HG02763 (cell line): Measurements from ENCODE around the gene HDAC11.
"Not testable (repeated sequence)": the region's sequence is repeated elsewhere in the genome, so short reads cannot be mapped to it uniquely, and the experiment has no call there.

Source experiments
- ATAC-seq: cut with Tn5 transposase; IDR thresholded peaks from one replicate; pipeline ENCODE4 v1.9.1; 2021; ENCODE audit warnings: mild to moderate bottlenecking, moderate library complexity; ENCODE audit not compliant: unreplicated experiment

Gene HDAC11

GRCh38 chr3:13466781-13467180, 13.3 kb upstream of the HDAC11 start:
- ATAC-seq, result no peak

- no peak for ATAC-seq
These were observed 9.1 kb upstream of the HDAC11 start for GRCh38 chr3:13470894-13471574.

DNA sequence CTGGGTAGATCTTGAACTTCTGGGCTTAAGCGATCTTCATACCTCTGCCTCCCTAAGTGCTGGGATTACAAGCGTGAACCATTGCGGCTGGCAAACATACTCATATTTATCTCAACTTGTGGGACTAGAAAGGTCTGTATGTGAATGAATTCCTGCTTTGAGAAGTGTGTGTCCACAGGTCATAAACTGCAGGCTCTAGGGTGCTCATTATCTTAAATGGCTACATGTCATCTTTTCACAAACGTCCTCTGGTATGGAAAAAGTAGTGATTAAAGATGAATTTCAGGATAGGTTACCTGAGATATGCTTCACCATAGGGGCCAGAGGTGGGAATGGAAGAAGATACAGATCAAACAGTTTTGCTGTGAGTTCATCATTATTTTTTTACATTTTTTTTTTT, 7.8 kb upstream of the HDAC11 start:
- no peak for ATAC-seq

DNA sequence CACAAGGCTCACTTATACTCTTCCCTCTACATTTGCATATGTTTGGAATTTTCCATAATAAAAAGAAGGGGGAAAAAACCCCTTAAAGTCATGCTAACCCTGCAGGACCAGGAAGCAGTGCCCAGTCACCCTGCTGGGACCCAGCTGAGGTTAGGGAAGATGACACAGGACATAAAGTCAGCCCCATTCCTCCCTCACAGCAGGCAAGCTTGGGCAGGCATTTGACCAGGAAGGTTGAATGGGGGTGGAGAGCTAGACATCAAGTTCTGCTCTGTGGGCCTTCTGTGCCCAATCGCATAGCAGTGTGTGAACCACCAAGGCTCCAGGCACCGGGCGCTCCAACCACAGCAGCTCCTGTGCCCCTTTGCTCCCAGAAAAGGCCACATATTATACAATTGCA, 7.1 kb upstream of the HDAC11 start:
- no peak for ATAC-seq

- no peak for ATAC-seq
These were observed 6.1 kb upstream of the HDAC11 start for GRCh38 chr3:13474021-13474420.

DNA sequence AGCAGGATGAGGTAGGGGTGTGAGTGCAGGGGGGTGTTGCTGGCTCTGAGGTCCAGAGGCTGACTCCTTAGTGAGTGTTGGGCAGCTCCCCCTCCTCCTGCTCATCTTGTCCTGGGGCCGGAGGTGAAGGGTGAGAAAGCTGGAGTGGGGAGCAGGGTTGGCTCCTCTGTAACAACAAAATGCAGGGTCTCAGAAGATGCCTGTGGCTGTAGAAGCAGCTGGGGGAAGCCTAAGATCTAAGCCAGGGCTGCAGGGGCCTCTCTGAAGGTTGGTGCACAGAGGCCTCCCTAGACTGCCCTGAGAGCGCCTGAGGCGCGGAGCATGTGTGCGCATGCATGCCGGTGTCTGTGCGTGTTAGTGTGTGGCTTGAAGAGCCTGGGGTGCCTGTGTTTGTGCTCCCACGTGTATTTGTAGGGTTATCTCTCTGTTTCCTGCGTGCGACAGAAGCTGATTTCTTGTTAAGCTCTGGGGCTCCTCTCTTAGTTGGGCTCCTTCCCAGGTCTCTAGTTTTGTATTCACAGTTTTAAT, 5.3 kb upstream of the HDAC11 start:
- no peak for ATAC-seq

DNA sequence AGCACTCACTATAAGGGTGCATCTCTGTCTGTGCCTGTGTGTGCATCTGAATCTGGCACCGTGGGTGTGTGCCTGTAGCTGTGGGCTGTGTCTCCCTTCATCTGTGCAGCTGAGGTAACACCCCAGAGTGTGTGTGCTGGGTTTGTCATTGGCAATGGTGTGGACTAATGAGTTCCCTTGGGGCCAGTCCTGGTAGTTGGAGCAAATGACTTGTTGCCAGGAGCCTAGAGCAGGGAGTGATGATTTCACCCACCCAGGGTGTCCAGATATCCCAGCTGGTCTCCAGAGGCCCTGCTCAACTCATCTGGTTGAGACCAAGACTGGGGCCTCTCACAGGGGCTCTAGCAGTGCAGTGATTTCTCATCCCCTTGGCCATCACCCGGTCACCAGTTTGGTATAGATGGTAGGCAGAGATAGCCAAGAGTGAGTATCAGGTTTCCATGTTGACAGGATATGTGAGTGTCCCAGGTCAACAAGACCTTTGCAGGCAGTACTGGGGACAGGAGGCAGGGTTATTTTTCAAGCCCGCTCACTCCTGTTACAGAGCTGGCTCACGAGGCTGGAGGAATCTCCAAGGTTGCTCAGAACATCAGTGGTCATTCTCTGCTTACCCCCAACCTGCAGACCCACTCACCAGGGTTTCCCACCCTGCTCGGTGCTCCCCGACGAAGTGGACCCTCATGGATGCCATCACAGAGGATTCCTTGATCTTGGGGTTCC, 4.1 kb upstream of the HDAC11 start:
- no peak for ATAC-seq

- no peak for ATAC-seq
These were observed 2.2 kb upstream of the HDAC11 start for GRCh38 chr3:13477943-13478342.

DNA sequence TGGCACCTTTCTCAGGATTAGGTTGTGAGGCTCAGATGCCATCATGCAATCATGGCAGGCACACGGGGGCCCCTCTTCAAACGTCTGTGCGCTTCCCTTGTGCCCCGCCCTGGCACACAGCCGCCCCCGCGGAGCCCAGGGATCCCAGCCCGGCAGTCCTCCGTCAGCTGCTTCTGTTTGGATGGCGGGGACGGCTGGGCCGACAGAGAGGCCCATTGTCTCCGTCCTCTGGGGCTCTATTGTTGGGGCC, 849 bp upstream of the HDAC11 start:
- ATAC-seq, result no peak

DNA sequence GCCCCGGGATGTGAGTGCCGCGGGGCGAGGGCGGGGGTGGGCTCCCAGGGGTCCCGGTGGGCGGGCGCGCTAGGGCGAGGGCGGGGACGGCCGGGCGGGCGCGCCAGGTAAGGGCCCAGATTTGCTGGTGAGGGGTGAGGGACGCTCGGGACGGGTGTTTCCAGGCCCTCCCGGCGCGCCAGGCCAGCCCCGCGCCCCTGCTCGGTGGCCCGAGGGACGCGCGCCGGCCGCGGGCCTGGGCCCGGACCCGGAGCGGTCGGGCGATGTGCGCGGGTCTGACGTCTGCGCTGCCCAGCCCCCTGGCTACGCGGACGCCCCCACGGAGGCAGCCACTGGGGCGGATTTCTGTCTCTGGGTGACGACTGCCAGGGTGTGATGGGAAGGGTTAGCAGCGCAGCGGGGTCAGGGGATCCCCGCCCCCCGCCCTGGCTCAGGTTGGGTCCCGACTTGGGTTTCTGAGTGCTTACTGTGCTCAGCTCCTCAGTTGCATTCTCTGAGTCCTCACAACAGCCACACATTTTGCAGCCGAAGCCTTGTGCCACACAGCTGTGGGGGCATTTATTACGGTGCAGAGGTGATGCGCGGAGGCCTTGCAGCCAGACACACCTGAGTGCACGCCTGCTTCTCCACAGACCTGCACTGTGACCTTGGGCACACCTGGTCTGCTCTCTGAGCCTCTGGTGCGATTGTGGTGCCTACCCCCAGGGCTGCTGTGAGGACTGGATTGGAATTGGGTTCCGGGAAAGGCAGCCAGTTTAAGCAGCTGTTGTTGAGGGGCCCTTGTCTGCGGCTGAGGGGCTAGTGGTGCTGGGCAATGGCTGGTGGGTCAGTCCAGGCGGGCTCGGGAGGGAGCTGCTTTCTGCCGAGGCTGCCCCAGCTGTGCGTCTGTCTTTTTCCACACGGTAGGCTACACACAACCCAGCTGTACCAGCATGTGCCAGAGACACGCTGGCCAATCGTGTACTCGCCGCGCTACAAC, 523 bp downstream of the HDAC11 start:
- peak; percentile 15 for ATAC-seq

DNA sequence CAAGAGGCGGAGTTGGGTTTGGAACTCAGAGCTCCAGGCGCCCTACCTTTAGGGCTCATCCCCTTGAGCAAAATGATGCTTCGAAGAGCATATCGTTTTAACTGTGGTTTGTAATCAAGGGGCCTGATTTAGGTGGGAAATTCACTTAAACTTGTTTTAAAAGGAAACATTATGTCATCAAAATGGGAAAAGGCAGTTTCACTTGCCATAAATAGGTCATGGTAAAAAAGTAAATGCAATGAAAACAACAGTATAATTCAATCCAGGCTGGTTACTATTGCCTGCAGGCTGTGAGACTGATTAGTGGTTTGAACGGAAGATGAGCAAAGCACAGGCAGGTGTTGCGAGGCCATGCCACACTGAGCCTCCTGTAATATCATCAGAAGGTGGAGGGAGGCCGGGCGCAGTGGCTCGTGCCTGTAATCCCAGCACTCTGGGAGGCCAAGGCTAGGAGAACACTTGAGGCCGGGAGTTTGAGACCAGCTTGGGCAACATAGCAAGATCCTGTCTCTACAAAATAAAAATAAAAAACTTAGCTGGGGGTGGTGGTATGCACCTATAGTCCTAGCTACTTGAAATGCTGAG, 2.1 kb downstream of the HDAC11 start:
- ATAC-seq, result no peak

- ATAC-seq, result no peak
These were observed 3.2 kb downstream of the HDAC11 start for GRCh38 chr3:13483286-13483685.

GRCh38 chr3:13483988-13484695, 4.0 kb downstream of the HDAC11 start:
- no peak for ATAC-seq

DNA sequence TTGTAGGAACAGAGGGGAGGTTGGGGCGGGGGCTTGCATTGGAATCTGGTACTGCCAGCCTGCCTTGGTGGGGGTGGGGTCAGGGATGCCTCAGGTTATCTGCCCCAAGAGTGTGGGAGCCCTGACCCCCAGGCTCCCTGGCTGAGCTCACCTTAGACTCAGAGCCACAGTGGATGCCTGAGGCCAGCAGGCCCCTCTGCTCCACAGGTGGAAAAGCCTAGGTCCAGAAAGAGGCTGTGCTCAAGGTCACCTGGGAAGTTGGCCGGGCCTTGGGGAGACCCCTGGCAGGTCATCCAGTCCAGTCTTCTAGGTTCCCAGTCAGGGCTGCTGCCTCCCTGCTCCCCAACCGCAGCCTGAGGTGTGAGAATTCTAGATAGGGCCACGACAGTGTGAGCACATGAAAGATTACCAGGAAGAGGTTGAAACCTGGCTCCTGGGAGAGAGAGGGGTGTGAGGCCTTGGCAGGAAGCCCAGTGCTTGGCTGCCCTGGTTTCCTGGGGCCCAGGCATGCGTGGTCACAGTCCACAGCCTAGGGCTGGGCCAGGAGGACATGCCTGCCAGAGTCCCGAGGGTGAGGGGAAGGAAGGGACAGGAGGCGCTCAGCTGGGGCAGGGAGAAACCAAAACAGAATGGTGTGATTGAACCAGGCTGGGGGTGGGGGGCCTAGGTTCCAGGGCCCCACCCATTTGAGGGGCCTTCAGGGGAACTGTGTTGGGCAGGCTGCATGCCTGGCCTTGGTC, 4.9 kb downstream of the HDAC11 start:
- ATAC-seq, result no peak

GRCh38 chr3:13485630-13486562, 5.8 kb downstream of the HDAC11 start:
- ATAC-seq, result not testable (repeated sequence)

GRCh38 chr3:13487403-13487802, 7.3 kb downstream of the HDAC11 start:
- no peak for ATAC-seq

GRCh38 chr3:13491206-13491974, 11.3 kb downstream of the HDAC11 start:
- no peak for ATAC-seq

DNA sequence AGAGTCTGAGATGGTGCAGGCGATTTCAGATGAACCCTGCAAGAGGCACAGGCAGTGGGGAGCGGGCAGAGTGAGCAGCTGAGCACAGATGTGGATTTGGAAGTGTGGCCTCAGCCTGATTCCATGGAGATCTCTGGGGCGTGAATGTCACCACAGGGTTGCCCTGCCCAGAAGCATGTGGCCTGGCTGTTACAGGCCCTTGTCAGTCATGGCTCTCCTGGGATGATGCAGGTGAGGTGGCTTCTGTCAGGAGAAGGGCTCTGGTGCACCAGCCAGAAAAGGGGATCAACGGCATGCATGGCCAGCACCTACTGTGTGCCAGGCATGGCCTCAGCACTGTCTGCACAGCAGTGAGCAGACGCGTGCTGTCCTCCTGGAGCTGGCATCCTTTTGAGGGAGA, 11.9 kb downstream of the HDAC11 start:
- no peak for ATAC-seq
